Panc1 (cell line): Measurements from ENCODE around the gene GLT8D2. TPM values are rescaled to one million over a fixed set of nuclear protein-coding genes. Genes with fewer than 3 reads are reported as not detected.
"Not testable (repeated sequence)": the region's sequence is repeated elsewhere in the genome, so short reads cannot be mapped to it uniquely, and the experiment has no call there.

Experiments
- ATAC-seq: fragments of 200-7000 bp; cut with Tn5 transposase; 2 replicates; pipeline ENCODE4 v1.9.1; 2020; ENCODE audit warnings: mild to moderate bottlenecking, moderate library complexity
- BruUV-seq: library from RNA; stranded (reverse); fragments of 400-500 nt; replicated peaks from 2 replicates; lab custom pipeline; 2021; lab: Mats Ljungman, UMichigan
- CTCF ChIA-PET: fragments of 300-600 bp; sonication (Branson Sonifier 250); formaldehyde crosslinking; loops from one replicate; lab custom pipeline; 2022; ENCODE audit warnings: antibody characterized with exemption; lab: Charles Lee
- POLR2A ChIA-PET: fragments of 300-600 bp; sonication (Branson Sonifier 250); formaldehyde crosslinking; loops from one replicate; lab custom pipeline; 2022; ENCODE audit warnings: antibody characterized with exemption; lab: Charles Lee
- DNase-seq: peaks from one replicate; pipeline ENCODE4 v3.0.0-alpha.2; 2010; ENCODE audit warnings: low read depth, low spot score
- H3K27ac ChIP-seq: 2 replicates; pipeline ENCODE4 v1.5.1; 2011; ENCODE audit warnings: mild to moderate bottlenecking, low read length, inconsistent platforms
- H3K27me3 ChIP-seq: fragments of 200-500 bp; sonication (Bioruptor generic); 2 replicates; pipeline ENCODE4 v1.6.0; 2014; ENCODE audit warnings: low read length, inconsistent platforms; ENCODE audit not compliant: control insufficient read depth, insufficient read depth
- H3K36me3 ChIP-seq: fragments of 200-500 bp; sonication (Bioruptor generic); 2 replicates; pipeline ENCODE4 v1.5.1; 2014; ENCODE audit warnings: inconsistent platforms, mild to moderate bottlenecking, low read length, moderate library complexity; ENCODE audit not compliant: control insufficient read depth, insufficient read depth
- H3K4me1 ChIP-seq: 2 replicates; pipeline ENCODE4 v1.5.1; 2011; ENCODE audit warnings: inconsistent platforms, mild to moderate bottlenecking, low read length, moderate library complexity; ENCODE audit not compliant: control insufficient read depth, insufficient read depth
- H3K4me3 ChIP-seq, 2 experiments: 2 replicates each; pipeline ENCODE4 v1.5.1; 2011 to 2012; ENCODE audit warnings: low read depth in 2 of 2, low read length in 2 of 2, mild to moderate bottlenecking in 2 of 2, inconsistent platforms in 1 of 2, moderate library complexity in 1 of 2
- H3K9me3 ChIP-seq: fragments of 200-500 bp; sonication (Bioruptor generic); 2 replicates; pipeline ENCODE4 v1.5.1; 2014; ENCODE audit warnings: low read depth, mild to moderate bottlenecking, inconsistent platforms, low read length, moderate library complexity; ENCODE audit not compliant: control insufficient read depth, insufficient read depth
- CTCF ChIP-seq: fragments of 450-650 bp; IDR thresholded peaks from 2 replicates; pipeline ENCODE4 v1.5.1; 2017; ENCODE audit warnings: mild to moderate bottlenecking
- POLR2AphosphoS5 ChIP-seq: IDR thresholded peaks from 2 replicates; pipeline ENCODE4 v1.6.1; 2012; ENCODE audit warnings: mild to moderate bottlenecking, low read depth, low read length, moderate library complexity
- SIN3A ChIP-seq: IDR thresholded peaks from 2 replicates; pipeline ENCODE4 v1.6.1; 2012; ENCODE audit warnings: low read depth, mild to moderate bottlenecking, low read length, moderate library complexity, borderline replicate concordance; ENCODE audit not compliant: insufficient read depth
- TCF7L2 ChIP-seq: IDR thresholded peaks from 2 replicates; pipeline ENCODE4 v1.6.1; 2011; ENCODE audit warnings: mild to moderate bottlenecking, low read depth, low read length, inconsistent platforms
- in situ Hi-C: cut with HindIII; loops from 2 replicates; pipeline ENCODE4 v1.10.0; 2016; ENCODE audit warnings: low sequenced_read_pairs, low pct_unique_long_range_greater_than_20kb
- intact Hi-C: fragments of 100-400 bp; cut with micrococcal nuclease; formaldehyde crosslinking; loops from one replicate; pipeline ENCODE4 v1.10.0; 2022; ENCODE audit not compliant: unreplicated experiment
- total RNA-seq: library from RNA; stranded (reverse); gene quantifications from one replicate; pipeline ENCODE4 v1.2.1, GENCODE V29; 2021; ENCODE audit not compliant: unreplicated experiment
- TF ChIP-seq, protein P1 (sequence below), 2 experiments: IDR thresholded peaks; 2 replicates each; pipeline ENCODE4 v1.6.1; 2011 to 2012; ENCODE audit warnings: low read depth in 2 of 2, control low read depth in 1 of 2, low read length in 1 of 2, mild to moderate bottlenecking in 1 of 2, moderate library complexity in 1 of 2; ENCODE audit not compliant: insufficient read depth in 1 of 2

GLT8D2 gene
- total RNA-seq, 1 experiment from 2014 or later = 0.54 TPM

- CTCF ChIA-PET = no interaction called here
- intact Hi-C loops = no loop called here
Measured at GRCh38 chr12:104022786-104023185, 27.2 kb downstream of the GLT8D2 start.

GRCh38 chr12:104021862-104022261 is 28.1 kb downstream of the GLT8D2 start:
- CTCF ChIA-PET, H3K4me3 ChIP-seq, H3K27ac ChIP-seq, intact Hi-C loops, DNase-seq, H3K27me3 ChIP-seq, H3K9me3 ChIP-seq, ATAC-seq, in situ Hi-C loops, H3K4me1 ChIP-seq, BruUV-seq, H3K36me3 ChIP-seq: not testable (repeated sequence)
- POLR2A ChIA-PET = interaction anchor here (0.7 kb wide), 1 partner anchor 15 kb away, joined by 7 read pairs; no protein-coding TSS in a partner anchor

More at GRCh38 chr12:104022786-104023185, 27.2 kb downstream of the GLT8D2 start:
- no peaks in the 10 kb centered on the region; the same call in 1 of the 2 replicates for H3K27me3 ChIP-seq
- DNase-seq (no peak), ATAC-seq (no peak)
- no peak overlapping the region for H3K27ac ChIP-seq
- H3K4me3 ChIP-seq = no peak overlapping the region
- H3K36me3 ChIP-seq = no peaks in the 10 kb centered on the region
- POLR2A ChIA-PET = no interaction called here
- in situ Hi-C loops = no loop called here
- no peak for TF ChIP-seq CTCF
- TF ChIP-seq POLR2AphosphoS5 = no peak
- TF ChIP-seq, protein P1, sequence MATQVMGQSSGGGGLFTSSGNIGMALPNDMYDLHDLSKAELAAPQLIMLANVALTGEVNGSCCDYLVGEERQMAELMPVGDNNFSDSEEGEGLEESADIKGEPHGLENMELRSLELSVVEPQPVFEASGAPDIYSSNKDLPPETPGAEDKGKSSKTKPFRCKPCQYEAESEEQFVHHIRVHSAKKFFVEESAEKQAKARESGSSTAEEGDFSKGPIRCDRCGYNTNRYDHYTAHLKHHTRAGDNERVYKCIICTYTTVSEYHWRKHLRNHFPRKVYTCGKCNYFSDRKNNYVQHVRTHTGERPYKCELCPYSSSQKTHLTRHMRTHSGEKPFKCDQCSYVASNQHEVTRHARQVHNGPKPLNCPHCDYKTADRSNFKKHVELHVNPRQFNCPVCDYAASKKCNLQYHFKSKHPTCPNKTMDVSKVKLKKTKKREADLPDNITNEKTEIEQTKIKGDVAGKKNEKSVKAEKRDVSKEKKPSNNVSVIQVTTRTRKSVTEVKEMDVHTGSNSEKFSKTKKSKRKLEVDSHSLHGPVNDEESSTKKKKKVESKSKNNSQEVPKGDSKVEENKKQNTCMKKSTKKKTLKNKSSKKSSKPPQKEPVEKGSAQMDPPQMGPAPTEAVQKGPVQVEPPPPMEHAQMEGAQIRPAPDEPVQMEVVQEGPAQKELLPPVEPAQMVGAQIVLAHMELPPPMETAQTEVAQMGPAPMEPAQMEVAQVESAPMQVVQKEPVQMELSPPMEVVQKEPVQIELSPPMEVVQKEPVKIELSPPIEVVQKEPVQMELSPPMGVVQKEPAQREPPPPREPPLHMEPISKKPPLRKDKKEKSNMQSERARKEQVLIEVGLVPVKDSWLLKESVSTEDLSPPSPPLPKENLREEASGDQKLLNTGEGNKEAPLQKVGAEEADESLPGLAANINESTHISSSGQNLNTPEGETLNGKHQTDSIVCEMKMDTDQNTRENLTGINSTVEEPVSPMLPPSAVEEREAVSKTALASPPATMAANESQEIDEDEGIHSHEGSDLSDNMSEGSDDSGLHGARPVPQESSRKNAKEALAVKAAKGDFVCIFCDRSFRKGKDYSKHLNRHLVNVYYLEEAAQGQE (IDR thresholded peaks at IDR 0.05; ENCODE audit: insufficient read depth in 1 of 2, low read depth in 2 of 2, low read length in 1 of 2) = no peak
- TF ChIP-seq SIN3A = no peak
- no peak for TF ChIP-seq TCF7L2
- BruUV-seq = no TSS peak
- H3K9me3 ChIP-seq = peaks cover 3% of the 10 kb centered on the region; the same call in 1 of the 2 replicates
- no peaks in the 10 kb centered on the region for H3K4me1 ChIP-seq

DNA sequence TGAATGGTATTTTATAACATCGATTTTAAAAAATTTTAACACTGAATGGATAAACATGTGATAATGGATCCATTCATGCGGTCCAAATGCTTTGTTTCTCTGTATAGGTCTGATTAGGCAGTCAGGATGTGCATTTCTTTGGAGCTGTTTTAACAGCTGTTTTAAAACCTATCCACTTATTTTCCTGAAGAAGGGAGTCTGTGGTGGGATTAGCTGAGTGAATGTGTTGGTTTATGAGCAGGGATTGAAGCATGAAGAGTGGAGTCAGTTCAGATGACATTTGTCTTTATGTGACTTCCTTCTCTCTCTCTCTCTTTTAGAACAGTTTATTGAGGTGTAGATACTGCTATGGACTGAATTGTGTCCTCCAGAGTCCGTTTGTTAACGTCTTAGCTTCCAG is 37.7 kb downstream of the GLT8D2 start:
- H3K9me3 ChIP-seq = no peaks in the 10 kb centered on the region
- ATAC-seq (no peak), DNase-seq (no peak)
- in situ Hi-C loops (no loop called here), intact Hi-C loops (no loop called here)
- BruUV-seq = no TSS peak
- ChIA-PET CTCF (no interaction called here), POLR2A (no interaction called here)
- H3K27me3 ChIP-seq = no peaks in the 10 kb centered on the region
- no peaks in the 10 kb centered on the region for H3K36me3 ChIP-seq
- no peak overlapping the region for H3K27ac ChIP-seq
- no peak for TF ChIP-seq CTCF
- no peak for TF ChIP-seq TCF7L2
- TF ChIP-seq POLR2AphosphoS5 = no peak
- TF ChIP-seq, protein P1 (IDR thresholded peaks at IDR 0.05; ENCODE audit: insufficient read depth in 1 of 2, low read depth in 2 of 2, low read length in 1 of 2) = no peak
- TF ChIP-seq SIN3A = no peak
- H3K4me3 ChIP-seq = no peak overlapping the region
- H3K4me1 ChIP-seq = no peaks in the 10 kb centered on the region
